ENCODE data around the gene SLC5A6.

Gene SLC5A6

GRCh38 chr2:27191070-27191829 is 20.8 kb downstream of the SLC5A6 start:
- no peak for TF ChIP-seq FOXP2 (optimal IDR thresholded peaks at IDR 0.05; ENCODE audit: borderline replicate concordance, extremely low read depth, extremely low read length, insufficient read depth)
- no peak for TF ChIP-seq POLR2AphosphoS5 (IDR thresholded peaks at IDR 0.05; ENCODE audit: low read depth, low read length)
- no peak for TF ChIP-seq TAF1 (IDR thresholded peaks at IDR 0.05; ENCODE audit: borderline replicate concordance, insufficient read depth, low read length)
- no peak for TF ChIP-seq SIN3A (IDR thresholded peaks at IDR 0.05; ENCODE audit: borderline replicate concordance, insufficient read depth, low read length)
- no peak for TF ChIP-seq REST (IDR thresholded peaks at IDR 0.05; ENCODE audit: insufficient read depth in 1 of 2, low read depth in 2 of 2, low read length in 2 of 2)

- TF ChIP-seq POLR2AphosphoS5 (IDR thresholded peaks at IDR 0.05; ENCODE audit: low read depth, low read length) (no peak), FOXP2 (optimal IDR thresholded peaks at IDR 0.05; ENCODE audit: borderline replicate concordance, extremely low read depth, extremely low read length, insufficient read depth) (no peak), TAF1 (IDR thresholded peaks at IDR 0.05; ENCODE audit: borderline replicate concordance, insufficient read depth, low read length) (no peak), REST (IDR thresholded peaks at IDR 0.05; ENCODE audit: insufficient read depth in 1 of 2, low read depth in 2 of 2, low read length in 2 of 2) (no peak), SIN3A (IDR thresholded peaks at IDR 0.05; ENCODE audit: borderline replicate concordance, insufficient read depth, low read length) (no peak)
Measured at GRCh38 chr2:27189989-27190388, 22.1 kb downstream of the SLC5A6 start.

- no peak for TF ChIP-seq POLR2AphosphoS5 (IDR thresholded peaks at IDR 0.05; ENCODE audit: low read depth, low read length)
- TF ChIP-seq FOXP2 (optimal IDR thresholded peaks at IDR 0.05; ENCODE audit: borderline replicate concordance, extremely low read depth, extremely low read length, insufficient read depth): no peak
- TF ChIP-seq SIN3A (IDR thresholded peaks at IDR 0.05; ENCODE audit: borderline replicate concordance, insufficient read depth, low read length): no peak
- TF ChIP-seq TAF1 (IDR thresholded peaks at IDR 0.05; ENCODE audit: borderline replicate concordance, insufficient read depth, low read length): no peak
- TF ChIP-seq REST (IDR thresholded peaks at IDR 0.05; ENCODE audit: insufficient read depth in 1 of 2, low read depth in 2 of 2, low read length in 2 of 2): no peak
Measured at GRCh38 chr2:27186613-27187345, 25.3 kb downstream of the SLC5A6 start.

GRCh38 chr2:27185331-27186026 is 26.6 kb downstream of the SLC5A6 start:
- 0 out of 2 replicates have a peak, but pooled peaks have one; percentile 36 for TF ChIP-seq POLR2AphosphoS5 (IDR thresholded peaks at IDR 0.05; ENCODE audit: low read depth, low read length)
- no peak for TF ChIP-seq REST (IDR thresholded peaks at IDR 0.05; ENCODE audit: insufficient read depth in 1 of 2, low read depth in 2 of 2, low read length in 2 of 2)
